ENCODE results near the gene PRDM15.

PRDM15 gene

GRCh38 chr21:41886328-41886727, 7.2 kb upstream of the PRDM15 start:
- no peak for DNase-seq (ENCODE audit: low read depth in 4 of 4, low spot score in 1 of 4)

- DNase-seq (ENCODE audit: low read depth in 4 of 4, low spot score in 1 of 4), result no peak
These were observed 6.3 kb upstream of the PRDM15 start for GRCh38 chr21:41885341-41886024.

- no peak for DNase-seq (ENCODE audit: low read depth in 4 of 4, low spot score in 1 of 4)
These were observed 5.4 kb upstream of the PRDM15 start for GRCh38 chr21:41884501-41885030.

DNA sequence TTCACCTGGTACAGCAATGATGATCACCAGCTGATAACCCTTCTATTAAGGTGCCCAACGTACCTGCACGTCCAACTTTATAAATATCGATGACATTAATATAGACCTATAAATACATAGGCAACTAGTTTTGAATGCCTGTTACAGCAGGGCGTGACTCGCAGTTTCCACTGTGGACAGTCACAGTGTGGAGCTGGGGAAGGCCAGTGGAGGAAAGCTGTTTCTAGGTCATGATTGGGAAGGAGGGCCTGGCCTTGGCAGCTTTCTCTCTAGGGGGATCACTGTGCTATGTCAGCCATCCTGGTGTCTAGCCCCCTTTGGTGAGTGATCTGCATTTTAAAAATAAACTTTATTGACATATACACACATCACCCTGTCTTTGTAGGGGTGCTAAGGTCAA, 4.4 kb upstream of the PRDM15 start:
- no peak for DNase-seq (ENCODE audit: low read depth in 4 of 4, low spot score in 1 of 4)

GRCh38 chr21:41881051-41881450, 1.9 kb upstream of the PRDM15 start:
- DNase-seq (ENCODE audit: low read depth in 4 of 4, low spot score in 1 of 4), result no peak

DNA sequence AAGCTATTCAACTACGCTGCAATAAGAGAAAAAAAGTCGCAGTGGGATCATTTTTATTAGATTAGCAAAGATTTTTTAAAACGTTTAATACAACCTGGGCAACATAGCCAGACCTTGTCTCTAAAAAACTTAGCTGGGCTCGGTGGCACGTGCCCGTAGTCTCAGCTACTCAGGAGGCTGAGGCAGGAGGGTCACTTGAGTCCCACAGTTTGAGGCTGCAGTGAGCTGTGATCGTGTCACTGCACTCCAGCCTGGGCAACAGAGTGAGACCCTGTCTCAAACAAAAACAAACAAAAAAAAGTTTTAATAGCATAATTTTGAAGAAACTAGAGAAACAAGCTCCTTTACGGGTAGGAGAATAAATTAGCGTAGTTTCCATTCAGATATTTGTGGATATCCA, 1.0 kb upstream of the PRDM15 start:
- no peak for DNase-seq (ENCODE audit: low read depth in 4 of 4, low spot score in 1 of 4)

DNA sequence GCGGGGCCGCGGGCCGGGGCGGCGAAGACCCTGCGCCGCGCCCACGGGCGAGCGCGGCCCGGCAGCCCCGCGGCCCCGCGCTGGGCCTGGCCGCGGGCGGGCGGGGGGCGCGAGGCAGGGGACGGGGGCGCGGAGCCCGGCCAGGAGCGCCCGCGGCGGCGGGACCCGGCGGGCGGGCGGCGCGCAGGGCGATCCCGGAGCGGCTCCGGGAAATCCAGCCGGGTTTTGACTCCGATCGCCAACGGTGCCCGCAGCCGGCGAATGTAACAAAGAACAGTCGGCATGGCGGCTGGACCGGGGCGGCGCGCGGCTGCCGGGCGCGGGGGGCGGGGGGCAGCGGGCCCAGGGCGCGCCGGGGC, 334 bp downstream of the PRDM15 start:
- peak; percentile 57 to 67 (median 60) for DNase-seq (ENCODE audit: low read depth in 4 of 4, low spot score in 1 of 4)

- peak in 1 of 4 experiments; percentile 18 for DNase-seq (ENCODE audit: low read depth in 4 of 4, low spot score in 1 of 4)
These were observed 978 bp downstream of the PRDM15 start for GRCh38 chr21:41877901-41878830.

DNA sequence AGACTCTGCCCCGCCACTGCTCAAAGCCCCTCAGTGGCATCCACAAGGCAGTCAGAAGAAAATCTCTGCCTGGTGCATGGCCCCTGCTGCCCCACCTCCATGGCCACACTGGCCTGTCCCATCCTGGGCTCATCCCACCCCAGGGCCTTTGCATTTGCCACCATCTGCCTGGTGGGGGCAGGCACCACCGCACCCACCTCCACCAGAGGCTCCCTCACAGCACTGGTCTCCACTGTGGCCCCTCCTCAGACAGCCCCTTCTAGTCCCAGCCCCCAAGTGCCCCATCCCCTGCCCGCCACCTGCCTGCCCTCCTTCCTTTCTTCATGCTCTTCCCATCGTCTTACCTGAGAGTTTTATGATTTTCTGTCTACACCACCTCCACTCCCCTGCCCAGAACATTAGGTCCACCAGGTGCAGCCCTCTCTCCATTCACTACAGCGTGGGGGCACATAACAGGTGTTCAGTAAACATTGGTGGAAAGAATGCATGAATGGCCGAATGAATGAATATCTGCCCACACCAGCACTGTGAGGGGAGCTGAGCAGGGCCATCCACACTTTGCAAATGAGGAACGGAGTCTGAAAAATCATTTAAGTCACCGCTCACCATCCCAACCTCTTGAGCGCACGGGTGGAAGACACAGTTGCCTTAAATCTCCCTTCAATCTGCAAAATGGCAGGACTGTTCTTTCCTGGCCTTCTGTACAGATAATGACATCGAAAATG, 2.1 kb downstream of the PRDM15 start:
- no peak for DNase-seq (ENCODE audit: low read depth in 4 of 4, low spot score in 1 of 4)

GRCh38 chr21:41876396-41876795, 2.7 kb downstream of the PRDM15 start:
- DNase-seq (ENCODE audit: low read depth in 4 of 4, low spot score in 1 of 4), result no peak

GRCh38 chr21:41875086-41875485, 4.1 kb downstream of the PRDM15 start:
- DNase-seq (ENCODE audit: low read depth in 4 of 4, low spot score in 1 of 4), result no peak

DNA sequence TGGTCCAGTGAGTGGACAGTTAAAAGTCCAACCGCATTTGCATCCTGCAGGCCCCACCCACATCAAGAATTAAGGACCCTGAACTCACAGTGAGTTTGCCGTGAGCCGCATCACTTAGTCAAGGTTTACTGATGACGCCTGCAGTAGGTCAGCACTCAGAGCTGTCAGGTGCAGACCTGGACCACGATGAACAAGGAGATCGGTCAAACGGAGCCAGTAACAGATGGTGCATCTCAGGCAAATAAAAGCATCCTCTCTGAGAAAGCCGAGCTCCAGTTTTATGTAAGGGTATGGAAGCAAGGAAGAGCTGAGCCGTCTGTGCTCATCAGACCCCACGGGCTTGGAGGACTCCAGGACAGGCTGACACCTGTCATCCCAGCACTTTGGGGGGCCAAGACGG, 4.5 kb downstream of the PRDM15 start:
- no peak for DNase-seq (ENCODE audit: low read depth in 4 of 4, low spot score in 1 of 4)

GRCh38 chr21:41873426-41873825, 5.7 kb downstream of the PRDM15 start:
- DNase-seq (ENCODE audit: low read depth in 4 of 4, low spot score in 1 of 4), result no peak

- DNase-seq (ENCODE audit: low read depth in 4 of 4, low spot score in 1 of 4), result no peak
These were observed 6.1 kb downstream of the PRDM15 start for GRCh38 chr21:41873005-41873404.

- no peak for DNase-seq (ENCODE audit: low read depth in 4 of 4, low spot score in 1 of 4)
These were observed 7.7 kb downstream of the PRDM15 start for GRCh38 chr21:41871293-41872030.

- no peak for DNase-seq (ENCODE audit: low read depth in 4 of 4, low spot score in 1 of 4)
These were observed 9.4 kb downstream of the PRDM15 start for GRCh38 chr21:41869771-41870170.

DNA sequence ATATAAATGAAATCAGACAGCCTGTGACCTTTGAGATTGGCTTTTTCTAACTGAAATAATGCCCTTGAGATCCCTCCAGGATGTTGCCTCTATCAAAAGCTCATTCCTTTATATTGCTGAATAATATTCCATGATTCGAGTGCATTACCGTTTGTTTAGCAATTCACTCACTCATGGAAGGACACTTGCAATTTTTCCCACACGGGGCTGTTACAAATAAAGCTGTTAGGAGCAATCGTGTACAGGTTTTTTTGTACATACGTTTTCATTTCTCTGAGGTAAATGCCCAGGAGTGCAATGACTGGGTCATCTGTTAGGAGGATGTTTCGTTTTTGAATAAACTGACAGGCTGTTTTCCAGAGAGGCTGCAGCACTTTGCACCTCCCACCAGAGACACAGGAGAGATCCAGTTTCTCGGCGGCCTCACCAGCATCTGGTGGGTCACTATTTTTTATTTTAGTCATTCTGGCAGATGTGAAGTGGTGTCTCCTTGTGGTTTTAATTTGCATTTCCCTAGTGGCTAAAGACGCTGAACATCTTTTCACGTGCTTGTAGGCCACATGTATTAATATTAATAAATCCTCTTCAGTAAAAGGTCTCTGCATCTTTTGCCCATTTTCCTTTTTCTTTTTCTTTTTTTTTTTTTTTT, 11.0 kb downstream of the PRDM15 start:
- DNase-seq (ENCODE audit: low read depth in 4 of 4, low spot score in 1 of 4), result no peak

GRCh38 chr21:41867313-41867712, 11.8 kb downstream of the PRDM15 start:
- DNase-seq (ENCODE audit: low read depth in 4 of 4, low spot score in 1 of 4), result no peak

- DNase-seq (ENCODE audit: low read depth in 4 of 4, low spot score in 1 of 4), result no peak
These were observed 12.8 kb downstream of the PRDM15 start for GRCh38 chr21:41866274-41866809.
